Stimulated activated naive CD8-positive, alpha-beta T cell treated with anti-CD3 and anti-CD28 coated beads, Interleukin-15, Interleukin-2, amounts not matched to agents 100 ng/mL and 50 ng/mL, for 24 hours (primary cell): ENCODE results near the gene ARHGEF19.

ENCODE experiments used
- H3K27ac Mint-ChIP-seq: one replicate; pipeline ENCODE4 v1.8.0; 2021; ENCODE audit warnings: mild to moderate bottlenecking, mixed read lengths
- H3K27me3 Mint-ChIP-seq: one replicate; pipeline ENCODE4 v1.8.0; 2021; ENCODE audit warnings: mixed read lengths
- H3K36me3 Mint-ChIP-seq: one replicate; pipeline ENCODE4 v1.8.0; 2021; ENCODE audit warnings: low read depth, mixed read lengths
- H3K4me1 Mint-ChIP-seq: one replicate; pipeline ENCODE4 v1.8.0; 2021; ENCODE audit warnings: low read depth, mixed read lengths
- H3K4me3 Mint-ChIP-seq: one replicate; pipeline ENCODE4 v1.8.0; 2021; ENCODE audit warnings: mild to moderate bottlenecking, mixed read lengths
- H3K9me3 Mint-ChIP-seq: one replicate; pipeline ENCODE4 v1.8.0; 2021; ENCODE audit warnings: mixed read lengths

Gene ARHGEF19

DNA sequence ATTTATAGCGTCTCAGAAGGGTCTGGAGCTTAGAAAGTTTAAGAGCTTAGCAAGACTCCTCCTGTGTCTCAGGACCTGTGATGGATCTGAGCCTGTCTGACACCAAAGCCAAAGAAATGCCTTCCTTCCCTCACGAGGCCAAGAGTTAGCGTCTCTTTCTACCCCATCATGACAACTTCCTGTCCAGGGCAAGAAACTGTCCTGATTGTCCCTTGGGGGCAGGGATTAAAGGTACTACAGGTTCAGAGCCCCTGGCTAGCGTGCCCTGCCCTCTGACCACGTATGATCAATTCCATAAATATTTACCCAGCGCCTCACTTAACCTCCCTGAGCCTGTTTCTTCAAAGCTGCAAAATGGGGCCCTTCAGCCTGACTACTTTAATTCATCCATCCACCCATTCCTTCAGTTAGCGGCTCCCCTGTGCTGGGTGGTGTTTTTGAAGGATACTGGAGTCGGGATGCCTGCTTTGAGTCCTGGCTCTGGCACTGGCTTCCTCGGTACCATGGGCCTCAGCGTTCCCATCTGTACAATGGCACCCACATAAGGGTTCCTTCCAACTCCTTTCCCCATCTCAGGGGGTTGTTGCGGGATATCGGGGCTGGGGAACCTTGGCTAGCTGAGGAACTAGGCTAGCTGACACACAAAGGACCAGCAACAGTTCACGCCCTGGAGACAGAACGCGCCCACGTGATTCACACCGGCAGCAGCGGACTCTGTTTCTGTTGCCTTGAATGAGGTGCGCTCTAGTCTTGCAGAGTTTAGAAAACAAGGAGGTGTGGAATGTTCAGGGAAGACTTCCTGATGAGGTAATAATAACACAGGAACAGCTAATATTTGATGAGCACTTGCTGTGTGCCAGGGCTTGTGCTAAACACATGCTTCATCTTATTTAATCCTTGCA lies 33.6 kb downstream of the ARHGEF19 start:
- H3K27ac Mint-ChIP-seq: no peak overlapping the region
- H3K27me3 Mint-ChIP-seq: no peaks in the 10 kb centered on the region
- no peak overlapping the region for H3K4me3 Mint-ChIP-seq
- no peaks in the 10 kb centered on the region for H3K4me1 Mint-ChIP-seq
- H3K9me3 Mint-ChIP-seq: no peaks in the 10 kb centered on the region
- no peaks in the 10 kb centered on the region for H3K36me3 Mint-ChIP-seq

DNA sequence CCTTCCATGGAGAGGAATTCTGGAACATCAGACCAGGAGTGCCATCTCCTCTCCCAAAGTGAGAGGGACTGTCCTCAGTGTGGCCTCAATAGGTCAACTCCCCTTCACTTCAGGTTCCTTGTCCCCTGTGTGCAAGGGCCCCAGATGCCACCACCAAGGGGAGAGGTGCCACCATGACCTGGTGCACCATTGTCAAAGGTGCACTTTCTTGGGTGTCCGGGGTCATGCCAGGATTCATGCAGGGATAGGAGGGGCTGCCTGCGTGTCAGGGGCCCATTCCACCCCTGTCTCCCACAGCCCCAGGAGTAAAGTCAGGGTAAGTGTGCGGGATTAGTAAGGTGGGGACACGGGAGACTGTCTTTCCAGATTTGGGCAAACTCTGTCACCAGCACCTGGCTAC lies 35.1 kb downstream of the ARHGEF19 start:
- H3K4me3 Mint-ChIP-seq: no peak overlapping the region
- no peaks in the 10 kb centered on the region for H3K9me3 Mint-ChIP-seq
- no peak overlapping the region for H3K27ac Mint-ChIP-seq
- H3K27me3 Mint-ChIP-seq: no peaks in the 10 kb centered on the region
- H3K36me3 Mint-ChIP-seq: no peaks in the 10 kb centered on the region
- no peaks in the 10 kb centered on the region for H3K4me1 Mint-ChIP-seq

GRCh38 chr1:16176653-16177052 lies 35.8 kb downstream of the ARHGEF19 start:
- Mint-ChIP-seq H3K27ac (no peak overlapping the region), H3K9me3 (no peaks in the 10 kb centered on the region), H3K4me1 (no peaks in the 10 kb centered on the region), H3K27me3 (no peaks in the 10 kb centered on the region), H3K36me3 (no peaks in the 10 kb centered on the region), H3K4me3 (no peak overlapping the region)

DNA sequence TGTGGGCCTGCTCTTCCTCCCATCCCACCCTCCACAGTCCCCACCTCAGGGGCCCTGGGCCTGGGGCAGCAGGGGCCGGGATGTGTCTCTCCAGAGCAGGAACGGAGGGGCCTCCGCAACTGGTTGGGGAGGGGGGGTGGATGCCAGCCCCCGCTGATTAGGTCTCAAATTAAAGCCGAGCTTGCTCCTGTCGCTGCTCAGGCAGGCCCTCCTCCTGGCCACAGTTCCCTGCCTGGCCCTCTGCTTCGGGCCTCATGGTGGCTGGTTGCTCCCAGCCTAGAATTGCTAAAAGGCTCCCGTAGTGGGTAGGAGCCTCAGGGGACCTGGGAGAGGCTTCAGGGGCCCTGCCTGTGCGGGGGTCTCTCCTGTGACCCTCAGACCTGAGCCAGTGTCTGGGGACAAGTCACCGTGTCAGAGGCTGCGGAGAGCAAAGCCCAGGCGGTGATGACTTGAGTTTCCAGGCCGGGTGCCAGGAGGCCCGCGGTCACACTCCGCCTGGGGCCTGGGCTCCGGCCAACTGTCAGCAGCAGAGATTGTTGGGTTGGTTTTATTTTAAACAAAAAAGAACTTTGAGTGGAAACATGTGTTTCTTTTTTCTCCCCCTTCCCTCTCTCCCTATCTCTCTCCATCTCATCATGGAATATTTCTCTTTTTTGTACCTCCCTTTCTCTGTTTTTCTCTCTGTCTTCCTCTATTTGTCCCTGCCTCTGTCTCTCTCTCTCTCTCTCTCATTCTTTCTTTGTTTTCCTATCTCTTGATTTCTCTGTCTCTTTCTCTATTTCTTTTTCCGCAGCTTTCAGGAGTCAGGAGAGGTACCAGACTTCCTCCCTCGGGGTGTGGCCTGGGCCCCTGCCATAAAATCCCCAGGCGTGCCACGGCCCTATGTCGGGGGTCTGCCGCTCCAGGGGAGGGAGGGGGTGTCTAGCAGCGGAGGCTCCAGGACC lies 36.6 kb downstream of the ARHGEF19 start:
- Mint-ChIP-seq H3K36me3 (no peaks in the 10 kb centered on the region), H3K4me1 (no peaks in the 10 kb centered on the region), H3K27ac (no peak overlapping the region), H3K4me3 (no peak overlapping the region), H3K9me3 (no peaks in the 10 kb centered on the region), H3K27me3 (no peaks in the 10 kb centered on the region)

DNA sequence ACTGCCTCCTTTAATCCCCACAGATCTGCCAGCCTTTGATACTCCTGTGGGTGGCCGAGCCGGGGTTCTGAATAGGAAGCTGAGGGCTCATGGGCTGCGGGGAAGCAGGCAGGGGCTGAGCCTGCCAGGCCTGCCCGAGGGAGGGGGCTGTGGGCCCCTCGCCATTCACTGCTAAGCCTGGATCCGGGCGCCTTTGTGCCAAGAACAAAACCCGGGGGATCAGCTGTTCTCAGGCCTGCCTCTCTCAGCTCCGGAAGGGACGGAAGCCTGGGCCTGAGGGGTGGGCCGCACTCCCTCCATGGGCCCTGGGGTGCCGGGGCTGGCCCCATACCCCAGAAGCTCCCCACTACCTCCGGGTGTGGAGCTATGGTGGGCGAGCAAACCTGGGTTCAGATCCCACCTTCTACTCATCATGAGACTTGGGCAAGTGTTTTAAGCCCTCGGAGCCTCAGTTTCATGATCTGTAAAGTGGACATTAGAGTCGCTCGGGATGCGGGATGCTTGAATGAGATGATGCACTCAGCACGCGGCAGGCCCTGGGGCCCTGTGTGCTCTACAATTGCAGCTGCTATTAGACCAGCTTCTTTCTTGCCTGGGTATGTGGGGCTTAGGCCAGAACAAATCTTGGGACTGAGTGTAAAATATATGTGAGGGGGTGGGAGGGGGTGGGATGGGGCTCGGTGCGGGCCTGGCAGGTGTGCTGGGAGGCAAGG lies 37.4 kb downstream of the ARHGEF19 start:
- H3K36me3 Mint-ChIP-seq: no peaks in the 10 kb centered on the region
- H3K27ac Mint-ChIP-seq: no peak overlapping the region

GRCh38 chr1:16174261-16174868 lies 38.1 kb downstream of the ARHGEF19 start:
- Mint-ChIP-seq H3K36me3 (no peaks in the 10 kb centered on the region), H3K27ac (no peak overlapping the region), H3K9me3 (no peaks in the 10 kb centered on the region), H3K27me3 (no peaks in the 10 kb centered on the region), H3K4me1 (no peaks in the 10 kb centered on the region), H3K4me3 (no peak overlapping the region)

More for the DNA sequence above, 37.4 kb downstream of the ARHGEF19 start:
- Mint-ChIP-seq H3K27me3 (no peaks in the 10 kb centered on the region), H3K4me3 (no peak overlapping the region), H3K4me1 (no peaks in the 10 kb centered on the region), H3K9me3 (no peaks in the 10 kb centered on the region)

- Mint-ChIP-seq H3K27ac (no peak overlapping the region), H3K27me3 (no peaks in the 10 kb centered on the region), H3K36me3 (no peaks in the 10 kb centered on the region), H3K9me3 (no peaks in the 10 kb centered on the region), H3K4me1 (peaks cover 6% of the 10 kb centered on the region), H3K4me3 (no peak overlapping the region)
Observed at GRCh38 chr1:16173447-16174260, 38.8 kb downstream of the ARHGEF19 start.

- H3K27me3 Mint-ChIP-seq: no peaks in the 10 kb centered on the region
- no peak overlapping the region for H3K27ac Mint-ChIP-seq
Observed at GRCh38 chr1:16172964-16173446, 39.4 kb downstream of the ARHGEF19 start.

GRCh38 chr1:16172218-16172830 lies 40.1 kb downstream of the ARHGEF19 start:
- no peaks in the 10 kb centered on the region for H3K36me3 Mint-ChIP-seq
- H3K27me3 Mint-ChIP-seq: no peaks in the 10 kb centered on the region
- H3K4me1 Mint-ChIP-seq: peaks cover 12% of the 10 kb centered on the region
- no peak overlapping the region for H3K4me3 Mint-ChIP-seq
- no peaks in the 10 kb centered on the region for H3K9me3 Mint-ChIP-seq
- no peak overlapping the region for H3K27ac Mint-ChIP-seq

More at GRCh38 chr1:16172964-16173446, 39.4 kb downstream of the ARHGEF19 start:
- no peaks in the 10 kb centered on the region for H3K36me3 Mint-ChIP-seq
- H3K4me1 Mint-ChIP-seq: peaks cover 12% of the 10 kb centered on the region
- no peak overlapping the region for H3K4me3 Mint-ChIP-seq
- no peaks in the 10 kb centered on the region for H3K9me3 Mint-ChIP-seq

DNA sequence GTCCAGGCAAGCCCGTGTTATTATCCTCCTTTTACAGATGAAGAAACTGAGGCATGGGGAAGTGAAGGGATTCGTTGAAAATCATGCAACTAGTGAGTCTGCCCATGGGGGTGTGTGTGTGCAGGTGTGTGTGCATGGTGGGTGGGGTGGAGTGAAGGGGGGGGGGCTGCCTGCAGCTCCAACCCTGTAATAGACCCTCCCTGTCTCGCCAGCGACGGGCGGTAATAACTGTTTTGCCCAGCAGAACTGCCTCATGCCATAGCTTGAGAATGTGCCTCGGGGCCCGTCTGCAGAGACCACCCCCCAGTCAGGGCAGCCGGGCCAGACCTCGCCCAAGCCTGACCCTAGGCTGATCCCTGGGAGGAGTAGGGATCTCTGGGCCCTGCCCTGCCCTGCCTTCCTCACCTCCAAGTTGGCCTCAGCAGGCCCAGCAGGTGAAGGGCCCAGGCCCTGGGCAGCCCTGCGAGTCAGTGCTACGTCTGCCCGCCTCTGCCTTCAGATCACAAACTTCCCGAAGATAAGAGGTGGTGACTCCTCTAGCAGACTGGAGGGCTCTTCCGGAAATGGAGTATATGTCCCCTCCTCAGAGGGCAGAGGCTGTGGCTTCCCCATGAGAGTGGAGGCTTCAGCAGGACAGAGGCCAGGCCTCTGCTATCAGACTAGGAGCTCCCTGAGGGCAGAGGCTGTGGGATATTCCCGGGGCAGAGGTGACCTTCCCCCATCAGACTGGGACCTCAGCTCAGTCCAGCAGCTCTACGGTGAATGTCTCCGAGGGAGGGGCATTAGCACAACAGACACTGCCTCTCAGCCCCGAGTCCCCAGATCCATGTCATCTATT lies 40.9 kb downstream of the ARHGEF19 start:
- H3K4me3 Mint-ChIP-seq: no peak overlapping the region
- H3K36me3 Mint-ChIP-seq: no peaks in the 10 kb centered on the region
- no peaks in the 10 kb centered on the region for H3K9me3 Mint-ChIP-seq
- H3K27ac Mint-ChIP-seq: no peak overlapping the region
- H3K27me3 Mint-ChIP-seq: no peaks in the 10 kb centered on the region
- peaks cover 12% of the 10 kb centered on the region for H3K4me1 Mint-ChIP-seq

DNA sequence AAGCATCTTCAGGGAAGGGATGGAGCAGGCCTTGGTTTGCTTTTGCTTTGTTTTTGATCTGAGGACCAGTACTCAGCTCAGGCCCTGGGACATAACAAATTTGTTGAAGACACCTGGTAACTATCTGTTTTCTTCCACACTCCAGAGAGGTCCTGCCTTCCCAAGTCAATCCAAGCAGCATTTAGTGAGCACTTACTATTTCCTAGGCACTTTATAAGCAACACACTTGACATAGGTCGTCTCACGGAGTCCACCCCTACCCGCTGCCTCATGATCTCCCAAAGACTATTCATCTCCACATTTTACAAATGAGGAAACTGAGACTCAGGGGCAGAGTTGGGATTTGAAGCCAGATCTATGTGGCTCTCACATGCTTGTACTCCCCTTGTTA lies 42.2 kb downstream of the ARHGEF19 start:
- Mint-ChIP-seq H3K4me3 (no peak overlapping the region), H3K4me1 (peaks cover 16% of the 10 kb centered on the region), H3K27me3 (no peaks in the 10 kb centered on the region), H3K27ac (no peak overlapping the region), H3K9me3 (no peaks in the 10 kb centered on the region), H3K36me3 (no peaks in the 10 kb centered on the region)

- no peak overlapping the region for H3K4me3 Mint-ChIP-seq
- H3K27me3 Mint-ChIP-seq: peaks cover 4% of the 10 kb centered on the region
- peaks cover 29% of the 10 kb centered on the region for H3K4me1 Mint-ChIP-seq
- peak overlapping the region; percentile 61 for H3K27ac Mint-ChIP-seq
- no peaks in the 10 kb centered on the region for H3K9me3 Mint-ChIP-seq
- H3K36me3 Mint-ChIP-seq: no peaks in the 10 kb centered on the region
Observed at GRCh38 chr1:16168622-16169360, 43.7 kb downstream of the ARHGEF19 start.
